Caco-2 (cell line): ENCODE data around the gene MPC1. TPM values are rescaled to one million over a fixed set of nuclear protein-coding genes. Genes with fewer than 3 reads are reported as not detected.

ENCODE experiments used
- BruUV-seq: library from RNA; stranded (reverse); fragments of 400-500 nt; replicated peaks from 2 replicates; lab custom pipeline; 2021; lab: Mats Ljungman, UMichigan
- CTCF ChIA-PET: fragments of 300-600 bp; sonication (Branson Sonifier 250); formaldehyde crosslinking; loops from one replicate; lab custom pipeline; 2022; ENCODE audit warnings: antibody characterized with exemption; lab: Charles Lee
- POLR2A ChIA-PET: fragments of 300-600 bp; sonication (Branson Sonifier 250); formaldehyde crosslinking; loops from one replicate; lab custom pipeline; 2022; ENCODE audit warnings: antibody characterized with exemption; lab: Charles Lee
- DNase-seq, 2 experiments: peaks; one replicate each; pipeline versions ENCODE4 v3.0.0 to v3.0.0-alpha.2; 2020 to 2022
- H3K27me3 ChIP-seq: replicated peaks from 2 replicates; pipeline ENCODE4 v1.6.0; 2011; ENCODE audit warnings: low read length; ENCODE audit not compliant: control insufficient read depth, insufficient read depth
- H3K36me3 ChIP-seq: 2 replicates; pipeline ENCODE4 v1.5.1; 2011; ENCODE audit warnings: low read length; ENCODE audit not compliant: control insufficient read depth, insufficient read depth
- H3K4me1 ChIP-seq: fragments of 250-450 bp; sonication (Bioruptor Pico); 2 replicates; pipeline ENCODE4 v1.5.1; 2020; ENCODE audit warnings: mild to moderate bottlenecking
- H3K4me3 ChIP-seq: 2 replicates; pipeline ENCODE4 v1.5.1; 2011; ENCODE audit warnings: low read depth, mild to moderate bottlenecking, control low read depth, low read length
- H3K9me3 ChIP-seq: fragments of 250-450 bp; sonication (Bioruptor Pico); 2 replicates; pipeline ENCODE4 v1.5.1; 2020; ENCODE audit warnings: mild to moderate bottlenecking, moderate library complexity
- H3K27ac Mint-ChIP-seq: one replicate; pipeline ENCODE4 v1.8.0; 2022; ENCODE audit warnings: mixed read lengths; ENCODE audit not compliant: unreplicated experiment
- H3K27me3 Mint-ChIP-seq: one replicate; pipeline ENCODE4 v1.8.0; 2022; ENCODE audit warnings: mixed read lengths; ENCODE audit not compliant: insufficient read depth, unreplicated experiment
- H3K36me3 Mint-ChIP-seq: one replicate; pipeline ENCODE4 v1.8.0; 2022; ENCODE audit warnings: mild to moderate bottlenecking, mixed read lengths; ENCODE audit not compliant: insufficient read depth, unreplicated experiment
- H3K4me1 Mint-ChIP-seq: one replicate; pipeline ENCODE4 v1.8.0; 2022; ENCODE audit warnings: low read depth, mixed read lengths; ENCODE audit not compliant: unreplicated experiment
- H3K4me3 Mint-ChIP-seq: one replicate; pipeline ENCODE4 v1.8.0; 2022; ENCODE audit warnings: mild to moderate bottlenecking, moderate library complexity, mixed read lengths; ENCODE audit not compliant: unreplicated experiment
- H3K9me3 Mint-ChIP-seq: one replicate; pipeline ENCODE4 v1.8.0; 2022; ENCODE audit warnings: mixed read lengths; ENCODE audit not compliant: unreplicated experiment
- intact Hi-C: fragments of 100-400 bp; cut with micrococcal nuclease; formaldehyde crosslinking; loops from one replicate; pipeline ENCODE4 v1.10.0; 2022; ENCODE audit not compliant: unreplicated experiment
- total RNA-seq: library from RNA; stranded (reverse); gene quantifications from 2 replicates; pipeline ENCODE4 v1.2.3, GENCODE V29; 2022
- TF ChIP-seq, protein P1 (sequence below), 2 experiments: fragments of 200-600 bp in 1 of 2; IDR thresholded peaks; 1 replicate in 1 of 2; 2 replicates in 1 of 2; pipeline versions ENCODE4 v1.5.1 to v1.8.0; 2011 to 2022; ENCODE audit warnings: antibody characterized with exemption in 1 of 2, control low read depth in 1 of 2, inconsistent platforms in 1 of 2, low read depth in 1 of 2, low read length in 1 of 2, mild to moderate bottlenecking in 1 of 2, moderate library complexity in 1 of 2; ENCODE audit not compliant: insufficient read depth in 1 of 2, severe bottlenecking in 1 of 2, unreplicated experiment in 1 of 2

MPC1 gene
- total RNA-seq, 1 experiment from 2014 or later = 19.7 TPM

DNA sequence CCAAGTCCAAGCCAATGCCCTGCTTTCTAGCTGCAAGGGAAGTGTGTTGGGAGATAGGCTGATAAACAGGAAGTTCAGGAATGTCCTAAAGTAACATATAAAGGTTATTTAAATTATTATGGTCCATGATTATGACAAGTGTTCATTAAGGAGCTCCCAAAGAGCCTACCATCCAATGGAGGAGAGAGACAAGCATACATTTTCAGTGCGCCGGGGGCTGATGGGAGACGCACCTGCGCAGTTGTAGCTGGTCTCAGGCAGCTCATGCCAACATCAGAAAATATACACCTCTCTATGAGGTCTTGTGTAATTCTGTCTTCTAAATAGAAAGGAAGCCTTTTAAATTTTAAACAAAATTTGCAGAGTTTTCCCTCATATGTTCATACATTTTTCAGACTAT, 27.8 kb downstream of the MPC1 start:
- Histone ChIP-seq H3K4me3 (no peak overlapping the region), H3K4me1 (peaks cover 5% of the 10 kb centered on the region), H3K9me3 (no peaks in the 10 kb centered on the region), H3K27me3 (no peaks in the 10 kb centered on the region), H3K36me3 (no peaks in the 10 kb centered on the region)
- peaks cover 19% of the 10 kb centered on the region for H3K9me3 Mint-ChIP-seq
- no TSS peak for BruUV-seq
- DNase-seq = no peak
- no peaks in the 10 kb centered on the region for H3K27me3 Mint-ChIP-seq
- no peaks in the 10 kb centered on the region for H3K4me1 Mint-ChIP-seq
- ChIA-PET CTCF (no interaction called here), POLR2A (no interaction called here)
- H3K27ac Mint-ChIP-seq = no peak overlapping the region
- H3K36me3 Mint-ChIP-seq = no peaks in the 10 kb centered on the region
- H3K4me3 Mint-ChIP-seq = no peak overlapping the region
- intact Hi-C loops = no loop called here
- TF ChIP-seq, protein P1, sequence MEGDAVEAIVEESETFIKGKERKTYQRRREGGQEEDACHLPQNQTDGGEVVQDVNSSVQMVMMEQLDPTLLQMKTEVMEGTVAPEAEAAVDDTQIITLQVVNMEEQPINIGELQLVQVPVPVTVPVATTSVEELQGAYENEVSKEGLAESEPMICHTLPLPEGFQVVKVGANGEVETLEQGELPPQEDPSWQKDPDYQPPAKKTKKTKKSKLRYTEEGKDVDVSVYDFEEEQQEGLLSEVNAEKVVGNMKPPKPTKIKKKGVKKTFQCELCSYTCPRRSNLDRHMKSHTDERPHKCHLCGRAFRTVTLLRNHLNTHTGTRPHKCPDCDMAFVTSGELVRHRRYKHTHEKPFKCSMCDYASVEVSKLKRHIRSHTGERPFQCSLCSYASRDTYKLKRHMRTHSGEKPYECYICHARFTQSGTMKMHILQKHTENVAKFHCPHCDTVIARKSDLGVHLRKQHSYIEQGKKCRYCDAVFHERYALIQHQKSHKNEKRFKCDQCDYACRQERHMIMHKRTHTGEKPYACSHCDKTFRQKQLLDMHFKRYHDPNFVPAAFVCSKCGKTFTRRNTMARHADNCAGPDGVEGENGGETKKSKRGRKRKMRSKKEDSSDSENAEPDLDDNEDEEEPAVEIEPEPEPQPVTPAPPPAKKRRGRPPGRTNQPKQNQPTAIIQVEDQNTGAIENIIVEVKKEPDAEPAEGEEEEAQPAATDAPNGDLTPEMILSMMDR (IDR thresholded peaks at IDR 0.05; ENCODE audit: insufficient read depth in 1 of 2, low read depth in 1 of 2, low read length in 1 of 2, severe bottlenecking in 1 of 2, unreplicated experiment in 1 of 2) = no peak

DNA sequence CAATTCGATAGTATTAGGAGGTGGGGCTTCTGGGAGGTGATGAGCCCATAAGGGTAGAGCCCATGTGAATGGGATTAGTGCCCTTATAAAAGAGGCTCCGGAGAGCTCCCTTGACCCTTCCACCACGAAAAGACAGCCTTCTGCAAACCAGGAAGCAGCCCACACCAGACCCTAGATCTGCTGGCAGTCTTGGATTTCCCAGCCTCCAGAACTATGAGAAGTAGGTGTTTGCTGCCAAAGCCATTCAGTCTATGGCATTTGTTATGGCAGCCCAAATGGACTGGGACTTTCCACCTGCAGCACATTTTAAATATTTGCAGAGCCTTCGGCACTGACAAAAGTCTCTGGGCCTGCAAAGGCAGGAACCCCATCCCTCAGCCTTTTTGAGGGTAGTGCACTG, 28.6 kb downstream of the MPC1 start:
- Mint-ChIP-seq H3K9me3 (peaks cover 19% of the 10 kb centered on the region), H3K4me1 (no peaks in the 10 kb centered on the region), H3K27me3 (no peaks in the 10 kb centered on the region), H3K36me3 (no peaks in the 10 kb centered on the region), H3K4me3 (no peak overlapping the region), H3K27ac (no peak overlapping the region)
- CTCF ChIA-PET = interaction anchor here (0.6 kb wide), 1 partner anchor 83 kb away, joined by 5 read pairs; no protein-coding TSS in a partner anchor
- TF ChIP-seq, protein P1 (IDR thresholded peaks at IDR 0.05; ENCODE audit: insufficient read depth in 1 of 2, low read depth in 1 of 2, low read length in 1 of 2, severe bottlenecking in 1 of 2, unreplicated experiment in 1 of 2) = no peak
- H3K9me3 ChIP-seq = peaks cover 3% of the 10 kb centered on the region; the same call in 1 of the 2 replicates
- no peaks in the 10 kb centered on the region for H3K27me3 ChIP-seq
- no TSS peak for BruUV-seq
- peaks cover 5% of the 10 kb centered on the region for H3K4me1 ChIP-seq
- H3K36me3 ChIP-seq = no peaks in the 10 kb centered on the region
- POLR2A ChIA-PET = no interaction called here
- no peak for DNase-seq
- intact Hi-C loops = no loop called here
- H3K4me3 ChIP-seq = no peak overlapping the region

DNA sequence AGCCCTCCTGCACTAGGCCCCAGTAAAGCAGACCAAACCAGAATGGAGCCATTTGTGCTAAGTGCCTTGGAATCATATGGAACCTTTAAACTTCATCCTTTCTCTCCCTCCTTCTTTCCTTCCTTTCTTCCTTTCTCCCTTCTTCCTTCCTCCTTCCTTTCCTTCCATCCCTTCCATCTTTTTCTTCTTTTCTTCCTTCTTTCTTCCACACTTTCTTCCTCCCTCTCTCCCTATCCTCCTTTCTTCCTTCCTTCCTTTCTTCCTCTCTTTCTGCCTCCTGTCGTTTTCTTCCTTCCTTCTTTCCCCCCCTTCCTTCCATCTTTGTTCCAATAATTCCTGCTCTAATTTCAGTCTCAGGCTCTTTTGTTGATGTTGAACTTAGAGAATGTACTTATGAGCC, 29.2 kb downstream of the MPC1 start:
- intact Hi-C loops = no loop called here
- H3K4me3 ChIP-seq = no peak overlapping the region
- TF ChIP-seq, protein P1 (IDR thresholded peaks at IDR 0.05; ENCODE audit: insufficient read depth in 1 of 2, low read depth in 1 of 2, low read length in 1 of 2, severe bottlenecking in 1 of 2, unreplicated experiment in 1 of 2) = no peak
- Mint-ChIP-seq H3K4me3 (no peak overlapping the region), H3K27me3 (no peaks in the 10 kb centered on the region), H3K36me3 (no peaks in the 10 kb centered on the region), H3K9me3 (peaks cover 19% of the 10 kb centered on the region), H3K4me1 (no peaks in the 10 kb centered on the region), H3K27ac (no peak overlapping the region)
- ChIA-PET CTCF (interaction anchor here (0.6 kb wide), 1 partner anchor 82 kb away, joined by 5 read pairs; no protein-coding TSS in a partner anchor), POLR2A (no interaction called here)
- no peak for DNase-seq
- H3K36me3 ChIP-seq = no peaks in the 10 kb centered on the region
- peaks cover 3% of the 10 kb centered on the region; the same call in 1 of the 2 replicates for H3K9me3 ChIP-seq
- H3K27me3 ChIP-seq = no peaks in the 10 kb centered on the region
- BruUV-seq = no TSS peak
- H3K4me1 ChIP-seq = peaks cover 5% of the 10 kb centered on the region
